ENCODE measurements around the gene FOXG1.

The FOXG1 gene

GRCh38 chr14:28774764-28775735 is 8.5 kb downstream of the FOXG1 start:
- H3F3A ChIP-seq (ENCODE audit: insufficient read depth, low read length), result no peaks in the 10 kb centered on the region
- no peak overlapping the region for H3K4me3 ChIP-seq (ENCODE audit: low read depth, low read length, poor library complexity, severe bottlenecking)
- H4K20me1 ChIP-seq (ENCODE audit: insufficient read depth, low read length), result no peaks in the 10 kb centered on the region
- H3K4me2 ChIP-seq (ENCODE audit: low read length), result no peak overlapping the region
- H3K27ac ChIP-seq (ENCODE audit: low read depth, low read length, poor library complexity, severe bottlenecking), result no peak overlapping the region
- no peaks in the 10 kb centered on the region for H3K4me1 ChIP-seq (ENCODE audit: insufficient read depth, low read length, severe bottlenecking)
- no peak overlapping the region for H3K9ac ChIP-seq (ENCODE audit: low read length)
- TF ChIP-seq EZH2 (IDR thresholded peaks at IDR 0.05; ENCODE audit: borderline replicate concordance, low read length), result no peak
- TF ChIP-seq CTCF (IDR thresholded peaks at IDR 0.05; ENCODE audit: low read length), result no peak
- no peaks in the 10 kb centered on the region for H3K36me3 ChIP-seq (ENCODE audit: insufficient read depth, low read length)
- H3K9me3 ChIP-seq (ENCODE audit: low read length), result no peaks in the 10 kb centered on the region
- no peaks in the 10 kb centered on the region for H3K9me2 ChIP-seq (ENCODE audit: low read depth, low read length)
- H3K79me2 ChIP-seq (ENCODE audit: insufficient read depth, low read length), result no peaks in the 10 kb centered on the region
- H2AFZ ChIP-seq (ENCODE audit: low read length), result no peak overlapping the region
- no peaks in the 10 kb centered on the region for H3K27me3 ChIP-seq (ENCODE audit: insufficient read depth, low read length)

- TF ChIP-seq CTCF (IDR thresholded peaks at IDR 0.05; ENCODE audit: low read length), result no peak
- TF ChIP-seq EZH2 (IDR thresholded peaks at IDR 0.05; ENCODE audit: borderline replicate concordance, low read length), result no peak
- Histone ChIP-seq H3F3A (ENCODE audit: insufficient read depth, low read length) (no peaks in the 10 kb centered on the region), H3K4me2 (ENCODE audit: low read length) (no peak overlapping the region), H3K9me3 (ENCODE audit: low read length) (no peaks in the 10 kb centered on the region), H3K9me2 (ENCODE audit: low read depth, low read length) (no peaks in the 10 kb centered on the region), H3K27ac (ENCODE audit: low read depth, low read length, poor library complexity, severe bottlenecking) (no peak overlapping the region), H3K9ac (ENCODE audit: low read length) (no peak overlapping the region), H3K4me1 (ENCODE audit: insufficient read depth, low read length, severe bottlenecking) (no peaks in the 10 kb centered on the region), H3K27me3 (ENCODE audit: insufficient read depth, low read length) (no peaks in the 10 kb centered on the region), H2AFZ (ENCODE audit: low read length) (no peak overlapping the region), H3K79me2 (ENCODE audit: insufficient read depth, low read length) (no peaks in the 10 kb centered on the region), H4K20me1 (ENCODE audit: insufficient read depth, low read length) (no peaks in the 10 kb centered on the region), H3K36me3 (ENCODE audit: insufficient read depth, low read length) (no peaks in the 10 kb centered on the region), H3K4me3 (ENCODE audit: low read depth, low read length, poor library complexity, severe bottlenecking) (no peak overlapping the region)
Observed at GRCh38 chr14:28776482-28777266, 10.1 kb downstream of the FOXG1 start.

DNA sequence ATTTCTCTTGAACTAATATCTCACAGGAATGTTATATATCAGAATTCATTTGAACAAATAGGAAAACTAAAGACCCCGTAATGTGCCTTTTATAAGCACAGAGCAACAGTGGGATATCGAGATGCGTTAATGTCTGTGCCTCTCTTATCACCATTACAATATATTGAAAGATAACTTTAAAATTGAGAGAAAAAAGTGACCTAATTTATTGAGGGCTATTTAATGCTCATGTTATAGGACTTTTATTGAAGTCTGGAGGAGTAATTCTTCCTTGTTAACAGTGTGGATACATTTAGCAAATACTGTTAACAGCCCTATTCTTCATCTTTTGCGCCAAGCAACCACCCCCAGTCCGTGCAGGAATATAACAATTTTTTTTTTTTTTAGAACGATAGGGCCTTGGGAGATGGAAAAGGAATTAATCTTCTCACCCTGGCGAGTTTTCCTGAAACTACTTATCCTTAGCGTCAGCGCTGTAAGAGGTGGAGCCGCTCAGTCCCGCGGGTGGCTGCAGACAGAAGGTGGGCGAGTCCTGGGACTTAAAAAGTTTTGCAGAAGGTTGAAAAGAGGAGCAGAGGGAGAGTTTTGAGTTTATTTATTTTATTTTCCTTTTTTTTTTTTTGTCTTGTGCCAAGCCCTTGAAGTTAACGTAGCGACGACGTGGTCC is 11.0 kb downstream of the FOXG1 start:
- Histone ChIP-seq H3K9me3 (ENCODE audit: low read length) (no peaks in the 10 kb centered on the region), H3K27me3 (ENCODE audit: insufficient read depth, low read length) (no peaks in the 10 kb centered on the region), H3F3A (ENCODE audit: insufficient read depth, low read length) (no peaks in the 10 kb centered on the region), H3K4me1 (ENCODE audit: insufficient read depth, low read length, severe bottlenecking) (no peaks in the 10 kb centered on the region), H3K4me3 (ENCODE audit: low read depth, low read length, poor library complexity, severe bottlenecking) (no peak overlapping the region), H4K20me1 (ENCODE audit: insufficient read depth, low read length) (no peaks in the 10 kb centered on the region), H2AFZ (ENCODE audit: low read length) (no peak overlapping the region), H3K36me3 (ENCODE audit: insufficient read depth, low read length) (no peaks in the 10 kb centered on the region), H3K27ac (ENCODE audit: low read depth, low read length, poor library complexity, severe bottlenecking) (no peak overlapping the region), H3K9ac (ENCODE audit: low read length) (no peak overlapping the region), H3K79me2 (ENCODE audit: insufficient read depth, low read length) (no peaks in the 10 kb centered on the region), H3K4me2 (ENCODE audit: low read length) (no peak overlapping the region), H3K9me2 (ENCODE audit: low read depth, low read length) (no peaks in the 10 kb centered on the region)
- TF ChIP-seq EZH2 (IDR thresholded peaks at IDR 0.05; ENCODE audit: borderline replicate concordance, low read length), result no peak
- TF ChIP-seq CTCF (IDR thresholded peaks at IDR 0.05; ENCODE audit: low read length), result no peak

All from OCI-LY1 (cell line).